Esophagus muscularis mucosa (tissue), 4 donors: Measurements from ENCODE around the gene ZC3H14.

ENCODE experiments used
- EP300 ChIP-seq: sonication (generic); formaldehyde crosslinking; IDR thresholded peaks from one replicate; pipeline ENCODE4 v1.6.1; 2017; ENCODE audit warnings: antibody characterized with exemption
- POLR2A ChIP-seq: fragments of 450-650 bp; IDR thresholded peaks from one replicate; pipeline ENCODE4 v1.6.1; 2017; ENCODE audit warnings: antibody characterized with exemption, moderate library complexity, mild to moderate bottlenecking, low read depth
- POLR2AphosphoS5 ChIP-seq, 2 donors: sonication (generic); formaldehyde crosslinking; IDR thresholded peaks; one replicate each; pipeline ENCODE4 v1.6.1; 2017; ENCODE audit warnings: antibody characterized with exemption in 2 of 2
- TF ChIP-seq, protein P1 (sequence below), 3 experiments: fragments of 200-600 bp in 2 of 3; fragments of 450-650 bp in 1 of 3; sonication (generic) in 2 of 3; IDR thresholded peaks; one replicate each; pipeline ENCODE4 v1.5.1; 2017 to 2019; ENCODE audit warnings: antibody characterized with exemption in 3 of 3, mild to moderate bottlenecking in 2 of 3, moderate library complexity in 1 of 3

DNA sequence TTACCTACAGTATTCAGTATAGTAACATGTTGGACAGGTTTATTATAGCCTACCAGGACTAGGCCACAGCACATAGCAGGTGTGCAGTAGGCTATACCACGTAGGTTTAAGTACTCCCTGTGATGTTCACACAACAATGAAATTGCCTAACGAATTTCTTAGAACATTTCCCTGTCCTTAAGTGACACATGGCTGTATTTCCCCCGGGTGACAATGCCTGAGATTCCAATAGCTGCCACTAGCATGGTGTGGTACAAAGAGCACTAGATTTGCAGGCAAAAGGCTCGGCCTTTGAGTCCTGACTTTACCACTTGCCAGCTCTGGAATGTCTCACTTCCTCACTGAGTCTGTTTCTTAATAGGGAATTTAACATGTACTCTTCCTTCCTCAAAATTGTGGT is 27.7 kb upstream of the ZC3H14 start:
- TF ChIP-seq POLR2AphosphoS5 (IDR thresholded peaks at IDR 0.05), result no peak
- TF ChIP-seq, protein P1, sequence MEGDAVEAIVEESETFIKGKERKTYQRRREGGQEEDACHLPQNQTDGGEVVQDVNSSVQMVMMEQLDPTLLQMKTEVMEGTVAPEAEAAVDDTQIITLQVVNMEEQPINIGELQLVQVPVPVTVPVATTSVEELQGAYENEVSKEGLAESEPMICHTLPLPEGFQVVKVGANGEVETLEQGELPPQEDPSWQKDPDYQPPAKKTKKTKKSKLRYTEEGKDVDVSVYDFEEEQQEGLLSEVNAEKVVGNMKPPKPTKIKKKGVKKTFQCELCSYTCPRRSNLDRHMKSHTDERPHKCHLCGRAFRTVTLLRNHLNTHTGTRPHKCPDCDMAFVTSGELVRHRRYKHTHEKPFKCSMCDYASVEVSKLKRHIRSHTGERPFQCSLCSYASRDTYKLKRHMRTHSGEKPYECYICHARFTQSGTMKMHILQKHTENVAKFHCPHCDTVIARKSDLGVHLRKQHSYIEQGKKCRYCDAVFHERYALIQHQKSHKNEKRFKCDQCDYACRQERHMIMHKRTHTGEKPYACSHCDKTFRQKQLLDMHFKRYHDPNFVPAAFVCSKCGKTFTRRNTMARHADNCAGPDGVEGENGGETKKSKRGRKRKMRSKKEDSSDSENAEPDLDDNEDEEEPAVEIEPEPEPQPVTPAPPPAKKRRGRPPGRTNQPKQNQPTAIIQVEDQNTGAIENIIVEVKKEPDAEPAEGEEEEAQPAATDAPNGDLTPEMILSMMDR (IDR thresholded peaks at IDR 0.05), result no peak
- no peak for TF ChIP-seq POLR2A
- no peak for TF ChIP-seq EP300
